Measurements from ENCODE around the gene ATP6V1B1.

ATP6V1B1 gene

DNA sequence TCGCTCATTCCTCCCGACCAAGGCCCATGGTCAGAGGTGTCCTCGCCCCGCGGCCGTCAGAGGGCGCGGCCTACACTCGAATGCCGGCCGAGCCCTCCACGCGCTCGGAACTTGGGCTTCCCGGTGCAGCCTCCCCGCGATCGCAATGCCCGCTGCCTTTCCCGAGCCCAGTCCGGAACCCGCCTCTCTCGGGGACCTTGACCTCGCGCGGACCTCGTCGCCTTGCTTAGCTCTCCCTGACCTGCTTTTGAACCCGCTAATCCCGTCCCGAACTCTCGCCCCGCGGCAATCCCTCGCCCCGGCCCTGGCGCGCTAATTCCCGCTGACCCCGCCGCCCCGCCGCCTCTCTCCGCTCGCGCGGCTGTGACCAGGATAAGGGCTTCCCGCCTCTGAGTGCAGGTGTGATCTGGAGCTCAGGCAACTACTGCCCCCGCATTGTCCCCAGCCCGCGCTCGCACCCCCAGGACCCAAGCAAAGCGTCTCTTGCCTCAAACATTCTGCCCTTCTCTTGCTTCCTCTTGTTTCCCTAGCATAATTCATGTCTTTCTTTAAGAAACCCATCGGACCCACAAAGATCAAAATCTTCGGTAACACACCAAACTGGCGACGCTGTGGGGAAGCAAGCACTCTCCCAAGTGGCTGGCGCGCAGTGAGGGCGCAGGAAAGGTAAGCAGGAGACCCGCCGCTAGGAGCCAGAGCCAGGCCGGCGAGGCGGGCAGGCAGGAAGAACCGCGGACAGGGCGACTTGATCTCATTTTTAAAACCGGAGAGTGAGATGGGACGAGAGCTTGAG is 46.6 kb upstream of the ATP6V1B1 start:
- CTCF ChIA-PET: no interaction called here
- no peak for DNase-seq (ENCODE audit: extremely low spot score)
- POLR2A ChIA-PET: no interaction called here
- TF ChIP-seq LEF1 (IDR thresholded peaks at IDR 0.05; ENCODE audit: borderline replicate concordance) (no peak), SP1 (IDR thresholded peaks at IDR 0.05) (no peak), ZNF384 (IDR thresholded peaks at IDR 0.05) (no peak), ARNT (IDR thresholded peaks at IDR 0.05) (no peak), FOXM1 (IDR thresholded peaks at IDR 0.05; ENCODE audit: borderline replicate concordance) (no peak), CTBP1 (IDR thresholded peaks at IDR 0.05; ENCODE audit: borderline replicate concordance) (no peak), FOXK2 (IDR thresholded peaks at IDR 0.05) (no peak)

- CTCF ChIA-PET: no interaction called here
- TF ChIP-seq TARDBP (IDR thresholded peaks at IDR 0.05) (no peak), PKNOX1 (IDR thresholded peaks at IDR 0.05) (no peak), FOXK2 (IDR thresholded peaks at IDR 0.05) (no peak), NFRKB (IDR thresholded peaks at IDR 0.05) (no peak), BHLHE40 (IDR thresholded peaks at IDR 0.05; ENCODE audit: borderline replicate concordance) (no peak), FOXM1 (IDR thresholded peaks at IDR 0.05; ENCODE audit: borderline replicate concordance) (no peak), LEF1 (IDR thresholded peaks at IDR 0.05; ENCODE audit: borderline replicate concordance) (no peak), L3MBTL2 (conservative IDR thresholded peaks at IDR 0.05) (no peak), ZNF384 (IDR thresholded peaks at IDR 0.05) (no peak), HDGF (IDR thresholded peaks at IDR 0.05; ENCODE audit: borderline replicate concordance) (no peak), ARNT (IDR thresholded peaks at IDR 0.05) (no peak)
- DNase-seq (ENCODE audit: extremely low spot score): no peak
- POLR2A ChIA-PET: no interaction called here
These were observed 46.0 kb upstream of the ATP6V1B1 start for GRCh38 chr2:70889716-70890037.

- TF ChIP-seq SP1 (IDR thresholded peaks at IDR 0.05) (no peak), FOXM1 (IDR thresholded peaks at IDR 0.05; ENCODE audit: borderline replicate concordance) (no peak)
- DNase-seq (ENCODE audit: extremely low spot score): no peak
- CTCF ChIA-PET: no interaction called here
- POLR2A ChIA-PET: no interaction called here
These were observed 45.1 kb upstream of the ATP6V1B1 start for GRCh38 chr2:70890469-70891065.

GRCh38 chr2:70891572-70892357 is 43.9 kb upstream of the ATP6V1B1 start:
- CTCF ChIA-PET: no interaction called here
- no peak for DNase-seq (ENCODE audit: extremely low spot score)
- TF ChIP-seq ARNT (IDR thresholded peaks at IDR 0.05) (no peak), BHLHE40 (IDR thresholded peaks at IDR 0.05; ENCODE audit: borderline replicate concordance) (no peak), CTBP1 (IDR thresholded peaks at IDR 0.05; ENCODE audit: borderline replicate concordance) (no peak), FOXM1 (IDR thresholded peaks at IDR 0.05; ENCODE audit: borderline replicate concordance) (no peak), FOXK2 (IDR thresholded peaks at IDR 0.05) (no peak), ZNF384 (IDR thresholded peaks at IDR 0.05) (no peak), HDGF (IDR thresholded peaks at IDR 0.05; ENCODE audit: borderline replicate concordance) (no peak)
- POLR2A ChIA-PET: interaction anchor here (0.6 kb wide), 1 partner anchor 23 kb away, joined by 4 read pairs; no protein-coding TSS in a partner anchor

DNA sequence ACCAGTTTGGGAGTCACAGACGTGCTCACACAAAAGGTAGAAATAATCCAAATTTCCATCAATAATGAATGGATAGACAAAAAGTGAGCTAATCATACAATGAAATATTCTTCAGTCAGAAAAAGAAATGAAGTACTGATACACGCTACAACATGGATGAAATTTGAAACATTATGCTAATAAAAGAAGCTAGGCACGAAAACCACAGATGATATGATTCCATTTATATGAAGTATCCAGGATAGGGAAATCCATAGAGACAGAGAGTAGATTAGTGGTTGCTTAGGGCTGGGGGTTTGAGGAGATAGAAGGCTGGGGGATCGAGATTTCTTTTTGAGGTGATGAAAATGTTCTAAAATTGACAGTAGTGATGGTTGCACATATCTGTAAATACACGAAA is 43.0 kb upstream of the ATP6V1B1 start:
- DNase-seq (ENCODE audit: extremely low spot score): no peak
- ChIA-PET POLR2A (interaction anchor here (0.6 kb wide), 1 partner anchor 22 kb away, joined by 4 read pairs; no protein-coding TSS in a partner anchor), CTCF (interaction anchor here (0.6 kb wide), 1 partner anchor 622 kb away, joined by 3 read pairs; no protein-coding TSS in a partner anchor)
- TF ChIP-seq FOXA1 (IDR thresholded peaks at IDR 0.05) (no peak), FOXK2 (IDR thresholded peaks at IDR 0.05) (no peak), ARNT (IDR thresholded peaks at IDR 0.05) (no peak), ZNF384 (IDR thresholded peaks at IDR 0.05) (no peak), FOXM1 (IDR thresholded peaks at IDR 0.05; ENCODE audit: borderline replicate concordance) (no peak), BHLHE40 (IDR thresholded peaks at IDR 0.05; ENCODE audit: borderline replicate concordance) (no peak), SP1 (IDR thresholded peaks at IDR 0.05) (no peak), PKNOX1 (IDR thresholded peaks at IDR 0.05) (no peak), NFRKB (IDR thresholded peaks at IDR 0.05) (no peak), L3MBTL2 (conservative IDR thresholded peaks at IDR 0.05) (no peak), CTBP1 (IDR thresholded peaks at IDR 0.05; ENCODE audit: borderline replicate concordance) (no peak), TARDBP (IDR thresholded peaks at IDR 0.05) (no peak), ELF4 (IDR thresholded peaks at IDR 0.05) (no peak), SUZ12 (IDR thresholded peaks at IDR 0.05) (no peak), LEF1 (IDR thresholded peaks at IDR 0.05; ENCODE audit: borderline replicate concordance) (no peak)

DNA sequence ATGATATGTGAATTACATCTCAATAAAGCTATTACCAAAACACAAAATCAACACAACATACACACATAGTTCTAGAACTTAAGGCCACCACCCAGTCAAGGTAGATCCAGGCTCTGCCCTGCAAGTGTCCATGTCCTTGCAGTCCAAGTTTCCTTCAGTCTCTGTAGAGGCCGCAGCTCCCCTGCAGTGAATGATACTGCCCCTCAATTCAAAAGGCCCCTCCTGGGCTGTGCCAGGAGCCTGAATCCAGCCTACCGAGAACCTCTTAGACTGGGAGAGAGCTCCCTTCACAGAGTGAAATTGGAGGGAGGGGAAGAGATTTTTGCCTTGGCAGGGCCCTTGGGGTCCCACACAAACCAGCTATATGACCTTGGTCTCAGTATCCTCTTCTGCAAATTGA is 42.5 kb upstream of the ATP6V1B1 start:
- no peak for DNase-seq (ENCODE audit: extremely low spot score)
- ChIA-PET POLR2A (no interaction called here), CTCF (interaction anchor here (0.6 kb wide), 1 partner anchor 621 kb away, joined by 3 read pairs; no protein-coding TSS in a partner anchor)
- TF ChIP-seq ZNF384 (IDR thresholded peaks at IDR 0.05): no peak
- no peak for TF ChIP-seq TARDBP (IDR thresholded peaks at IDR 0.05)
- no peak for TF ChIP-seq LEF1 (IDR thresholded peaks at IDR 0.05; ENCODE audit: borderline replicate concordance)
- no peak for TF ChIP-seq BHLHE40 (IDR thresholded peaks at IDR 0.05; ENCODE audit: borderline replicate concordance)
- TF ChIP-seq SP1 (IDR thresholded peaks at IDR 0.05): no peak
- TF ChIP-seq FOXA1 (IDR thresholded peaks at IDR 0.05): no peak
- no peak for TF ChIP-seq PKNOX1 (IDR thresholded peaks at IDR 0.05)
- no peak for TF ChIP-seq ELF4 (IDR thresholded peaks at IDR 0.05)
- TF ChIP-seq CTBP1 (IDR thresholded peaks at IDR 0.05; ENCODE audit: borderline replicate concordance): no peak
- TF ChIP-seq L3MBTL2 (conservative IDR thresholded peaks at IDR 0.05): no peak
- no peak for TF ChIP-seq ARNT (IDR thresholded peaks at IDR 0.05)
- TF ChIP-seq SUZ12 (IDR thresholded peaks at IDR 0.05): no peak
- no peak for TF ChIP-seq NFRKB (IDR thresholded peaks at IDR 0.05)
- no peak for TF ChIP-seq HDGF (IDR thresholded peaks at IDR 0.05; ENCODE audit: borderline replicate concordance)
- TF ChIP-seq FOXK2 (IDR thresholded peaks at IDR 0.05): no peak
- no peak for TF ChIP-seq FOXM1 (IDR thresholded peaks at IDR 0.05; ENCODE audit: borderline replicate concordance)

Measured in HEK293T (cell line).